ENCODE data around the gene L1TD1. TPM values are rescaled to one million over a fixed set of nuclear protein-coding genes. Genes with fewer than 3 reads are reported as not detected.

Gene L1TD1
- total RNA-seq, 2 donors from 2014 or later: 5.7 to 8.1 TPM

- DNase-seq: no peak
- no peak overlapping the region for H3K4me3 ChIP-seq
- H3K9me3 ChIP-seq: no peaks in the 10 kb centered on the region
- no peaks in the 10 kb centered on the region for H3K27me3 ChIP-seq
- TF ChIP-seq CTCF (IDR thresholded peaks at IDR 0.05): no peak
- no peak overlapping the region for H3K27ac ChIP-seq
- H3K4me1 ChIP-seq: no peaks in the 10 kb centered on the region
- intact Hi-C loops (cut with DNase I): no loop called here
- no peaks in the 10 kb centered on the region for H3K36me3 ChIP-seq
- no peak overlapping the region for H3K9ac ChIP-seq (ENCODE audit: low read depth in 2 of 2, low read length in 2 of 2)
These were observed 3.6 kb downstream of the L1TD1 start for GRCh38 chr1:62198069-62198780.

- no peak for DNase-seq
These were observed 4.1 kb downstream of the L1TD1 start for GRCh38 chr1:62198781-62199125.

DNA sequence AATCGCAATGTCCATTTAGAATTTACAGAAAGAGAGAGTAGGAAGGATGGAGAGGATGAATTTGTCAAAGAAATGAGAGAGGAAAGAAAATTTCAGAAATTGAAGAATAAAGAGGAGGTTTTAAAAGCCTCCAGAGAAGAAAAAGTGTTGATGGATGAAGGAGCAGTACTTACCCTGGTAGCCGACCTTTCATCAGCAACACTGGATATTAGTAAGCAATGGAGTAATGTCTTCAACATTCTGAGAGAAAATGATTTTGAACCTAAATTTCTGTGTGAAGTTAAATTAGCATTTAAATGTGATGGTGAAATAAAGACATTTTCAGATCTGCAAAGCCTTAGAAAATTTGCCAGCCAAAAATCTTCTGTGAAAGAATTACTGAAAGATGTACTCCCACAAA is 12.5 kb downstream of the L1TD1 start:
- Histone ChIP-seq H3K36me3 (no peaks in the 10 kb centered on the region), H3K9me3 (no peaks in the 10 kb centered on the region), H3K9ac (ENCODE audit: low read depth in 2 of 2, low read length in 2 of 2) (no peak overlapping the region), H3K27me3 (no peaks in the 10 kb centered on the region), H3K4me3 (no peak overlapping the region), H3K4me1 (no peaks in the 10 kb centered on the region), H3K27ac (no peak overlapping the region)
- intact Hi-C loops (cut with DNase I): no loop called here
- no peak for TF ChIP-seq CTCF (IDR thresholded peaks at IDR 0.05)
- DNase-seq: no peak

More at GRCh38 chr1:62198781-62199125, 4.1 kb downstream of the L1TD1 start:
- Histone ChIP-seq H3K36me3 (no peaks in the 10 kb centered on the region), H3K27ac (no peak overlapping the region), H3K4me3 (no peak overlapping the region), H3K27me3 (no peaks in the 10 kb centered on the region), H3K9me3 (no peaks in the 10 kb centered on the region), H3K4me1 (no peaks in the 10 kb centered on the region), H3K9ac (ENCODE audit: low read depth in 2 of 2, low read length in 2 of 2) (no peak overlapping the region)
- no peak for TF ChIP-seq CTCF (IDR thresholded peaks at IDR 0.05)
- intact Hi-C loops (cut with DNase I): no loop called here

GRCh38 chr1:62208087-62208486 is 13.4 kb downstream of the L1TD1 start:
- Histone ChIP-seq H3K36me3 (no peaks in the 10 kb centered on the region), H3K4me1 (no peaks in the 10 kb centered on the region), H3K9me3 (no peaks in the 10 kb centered on the region), H3K27me3 (no peaks in the 10 kb centered on the region), H3K4me3 (no peak overlapping the region), H3K9ac (ENCODE audit: low read depth in 2 of 2, low read length in 2 of 2) (no peak overlapping the region), H3K27ac (no peak overlapping the region)
- TF ChIP-seq CTCF (IDR thresholded peaks at IDR 0.05): no peak
- intact Hi-C loops (cut with DNase I): no loop called here
- DNase-seq: no peak

- no peaks in the 10 kb centered on the region for H3K36me3 ChIP-seq
- no peak overlapping the region for H3K27ac ChIP-seq
- H3K27me3 ChIP-seq: no peaks in the 10 kb centered on the region
- H3K9ac ChIP-seq (ENCODE audit: low read depth in 2 of 2, low read length in 2 of 2): no peak overlapping the region
- H3K4me1 ChIP-seq: no peaks in the 10 kb centered on the region
- no peak for TF ChIP-seq CTCF (IDR thresholded peaks at IDR 0.05)
- H3K4me3 ChIP-seq: no peak overlapping the region
- intact Hi-C loops (cut with DNase I): no loop called here
- no peaks in the 10 kb centered on the region for H3K9me3 ChIP-seq
- DNase-seq: no peak
These were observed 14.3 kb downstream of the L1TD1 start for GRCh38 chr1:62208970-62209369.

All from colonic mucosa (tissue), 4 donors.